WTC11 (cell line): ENCODE data around the gene ZNF3. TPM values are rescaled to one million over a fixed set of nuclear protein-coding genes. Genes with fewer than 3 reads are reported as not detected.

ENCODE experiments used
- ATAC-seq: fragments of 200-7000 bp; cut with Tn5 transposase; 2 replicates; pipeline ENCODE4 v1.10.0; 2021; ENCODE audit warnings: mild to moderate bottlenecking, moderate library complexity
- CTCF ChIA-PET: fragments of 300-600 bp; sonication (Branson Sonifier 250); formaldehyde crosslinking; loops from one replicate; lab custom pipeline; 2021; ENCODE audit warnings: antibody characterized with exemption; lab: Charles Lee
- POLR2A ChIA-PET: fragments of 350-600 bp; sonication (Branson Sonifier 250); formaldehyde crosslinking; loops from one replicate; lab custom pipeline; 2021; ENCODE audit warnings: antibody characterized with exemption; lab: Charles Lee
- DNase-seq: peaks from one replicate; pipeline ENCODE4 v3.0.0; 2021; ENCODE audit warnings: low spot score
- H3K27ac Mint-ChIP-seq: 2 replicates; pipeline ENCODE4 v1.8.0; 2021; ENCODE audit warnings: mixed read lengths
- H3K27me3 Mint-ChIP-seq: 2 replicates; pipeline ENCODE4 v1.8.0; 2021; ENCODE audit warnings: low read depth, mild to moderate bottlenecking, moderate library complexity, mixed read lengths
- H3K36me3 Mint-ChIP-seq: 2 replicates; pipeline ENCODE4 v1.8.0; 2021; ENCODE audit warnings: mixed read lengths
- H3K4me1 Mint-ChIP-seq: 2 replicates; pipeline ENCODE4 v1.8.0; 2022; ENCODE audit warnings: mixed read lengths
- H3K4me3 Mint-ChIP-seq: 2 replicates; pipeline ENCODE4 v1.8.0; 2021; ENCODE audit warnings: mild to moderate bottlenecking, moderate library complexity, mixed read lengths
- H3K9me3 Mint-ChIP-seq: 2 replicates; pipeline ENCODE4 v1.8.0; 2021; ENCODE audit warnings: mixed read lengths
- CTCF ChIP-seq: fragments of 200-600 bp; IDR thresholded peaks from 2 replicates; pipeline ENCODE4 v1.8.0; 2022; ENCODE audit warnings: antibody characterized with exemption
- ESRRA ChIP-seq: sonication (generic); formaldehyde crosslinking; IDR thresholded peaks from 2 replicates; pipeline ENCODE4 v1.8.1; 2022; ENCODE audit warnings: mild to moderate bottlenecking, missing genetic modification reagents, borderline replicate concordance
- ETV6 ChIP-seq: sonication (generic); formaldehyde crosslinking; IDR thresholded peaks from 2 replicates; pipeline ENCODE4 v1.8.1; 2022; ENCODE audit warnings: mild to moderate bottlenecking, missing genetic modification reagents
- GTF2I ChIP-seq: fragments of 250-450 bp; sonication (Bioruptor Pico); conservative IDR thresholded peaks from 2 replicates; pipeline ENCODE4 v1.4.0; 2021; ENCODE audit warnings: mild to moderate bottlenecking
- IRF1 ChIP-seq: sonication (generic); formaldehyde crosslinking; IDR thresholded peaks from 2 replicates; pipeline ENCODE4 v1.8.0; 2023; ENCODE audit warnings: missing genetic modification reagents
- JUN ChIP-seq: sonication (generic); formaldehyde crosslinking; IDR thresholded peaks from 2 replicates; pipeline ENCODE4 v1.8.0; 2023; ENCODE audit warnings: mild to moderate bottlenecking, missing genetic modification reagents
- NFATC4 ChIP-seq: fragments of 250-450 bp; sonication (Bioruptor Pico); IDR thresholded peaks from 2 replicates; pipeline ENCODE4 v1.9.0; 2021; ENCODE audit warnings: mild to moderate bottlenecking
- NFE2L1 ChIP-seq: sonication (generic); formaldehyde crosslinking; IDR thresholded peaks from 2 replicates; pipeline ENCODE4 v1.8.1; 2023; ENCODE audit warnings: missing genetic modification reagents
- NR1H2 ChIP-seq: sonication (generic); formaldehyde crosslinking; IDR thresholded peaks from 2 replicates; pipeline ENCODE4 v1.9.0; 2021; ENCODE audit warnings: mild to moderate bottlenecking, moderate library complexity, missing genetic modification reagents
- PREB ChIP-seq: sonication (generic); formaldehyde crosslinking; IDR thresholded peaks from 2 replicates; pipeline ENCODE4 v1.8.1; 2022; ENCODE audit warnings: mild to moderate bottlenecking, missing genetic modification reagents, moderate library complexity, borderline replicate concordance
- SMAD3 ChIP-seq: sonication (generic); formaldehyde crosslinking; IDR thresholded peaks from 2 replicates; pipeline ENCODE4 v1.8.0; 2022; ENCODE audit warnings: missing genetic modification reagents, mild to moderate bottlenecking, borderline replicate concordance
- TEAD1 ChIP-seq: sonication (generic); formaldehyde crosslinking; IDR thresholded peaks from 2 replicates; pipeline ENCODE4 v1.8.0; 2022; ENCODE audit warnings: mild to moderate bottlenecking, missing genetic modification reagents
- USF2 ChIP-seq: sonication (generic); formaldehyde crosslinking; IDR thresholded peaks from 2 replicates; pipeline ENCODE4 v1.8.1; 2023; ENCODE audit warnings: mild to moderate bottlenecking, missing genetic modification reagents, moderate library complexity
- ZNF423 ChIP-seq: fragments of 250-450 bp; sonication (Bioruptor Pico); IDR thresholded peaks from 2 replicates; pipeline ENCODE4 v2.1.2; 2022; ENCODE audit warnings: mild to moderate bottlenecking, moderate library complexity
- total RNA-seq: library from RNA; stranded (reverse); gene quantifications from 3 replicates; pipeline ENCODE4 v1.2.3, GENCODE V29; 2021
- TF ChIP-seq, protein P1 (sequence below): fragments of 250-450 bp; sonication (Bioruptor Pico); IDR thresholded peaks from 2 replicates; pipeline ENCODE4 v1.8.0; 2021; ENCODE audit warnings: mild to moderate bottlenecking
- TF ChIP-seq, protein P2 (sequence below): sonication (generic); formaldehyde crosslinking; IDR thresholded peaks from 2 replicates; pipeline ENCODE4 v1.8.1; 2022; ENCODE audit warnings: mild to moderate bottlenecking, moderate library complexity, missing genetic modification reagents

The ZNF3 gene
- total RNA-seq, 1 experiment from 2014 or later, result 48.3 TPM

DNA sequence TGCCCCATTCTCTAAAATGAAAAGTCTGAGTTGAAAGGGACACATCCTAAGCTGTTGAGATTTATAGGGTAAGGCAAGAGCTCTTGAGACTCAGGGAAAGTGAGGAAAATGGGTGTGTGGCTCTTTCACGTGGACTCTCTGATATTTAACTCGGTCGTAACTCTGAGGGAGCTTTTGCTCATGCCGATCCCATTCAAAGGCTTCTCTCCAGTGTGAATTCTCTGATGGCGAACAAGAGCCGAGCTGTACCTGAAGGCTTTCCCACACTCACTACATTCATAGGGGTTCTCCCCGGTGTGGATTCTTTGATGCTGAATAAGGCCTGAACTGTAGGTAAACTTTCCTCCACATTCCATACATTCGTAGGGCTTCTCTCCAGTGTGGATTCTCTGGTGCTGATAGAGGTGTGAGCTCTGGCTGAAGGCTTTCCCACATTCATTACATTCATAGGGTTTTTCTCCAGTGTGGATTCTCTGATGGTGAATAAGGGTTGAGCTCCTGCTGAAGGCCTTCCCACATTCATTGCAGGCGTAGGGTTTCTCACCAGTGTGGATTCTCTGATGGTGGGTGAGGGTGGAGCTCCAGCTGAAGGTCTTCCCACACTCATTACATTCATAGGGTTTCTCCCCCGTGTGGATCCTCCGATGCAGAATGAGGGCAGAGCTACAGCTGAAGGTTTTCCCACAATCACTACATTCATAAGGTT is 10.4 kb downstream of the ZNF3 start:
- DNase-seq, result no peak
- peak; percentile 36 for TF ChIP-seq GTF2I (CRISPR knock-in tag)
- no peak for TF ChIP-seq CTCF
- TF ChIP-seq, all 79 proteins: peak for 1
- H3K27me3 Mint-ChIP-seq, result peaks cover 13% of the 10 kb centered on the region
- H3K36me3 Mint-ChIP-seq, result peaks cover 75% of the 10 kb centered on the region
- no peak overlapping the region for H3K4me3 Mint-ChIP-seq
- no peak for ATAC-seq
- no peaks in the 10 kb centered on the region for H3K4me1 Mint-ChIP-seq
- H3K27ac Mint-ChIP-seq, result no peak overlapping the region
- ChIA-PET POLR2A (interaction anchor here (0.7 to 1.2 kb wide), 2 partner anchors 29 to 78 kb away, joined by 3 read pairs; partner anchors contain the start of gene LAMTOR4), CTCF (interaction anchor here (0.7 to 1.2 kb wide), 2 partner anchors 11 to 61 kb away, joined by 3 to 5 read pairs; no protein-coding TSS in a partner anchor)
- H3K9me3 Mint-ChIP-seq, result peaks cover 51% of the 10 kb centered on the region

- H3K27ac Mint-ChIP-seq, result no peak overlapping the region
- H3K27me3 Mint-ChIP-seq, result peaks cover 13% of the 10 kb centered on the region
- CTCF ChIA-PET, result interaction anchor here (0.7 kb wide), 1 partner anchor 13 kb away, joined by 4 read pairs; no protein-coding TSS in a partner anchor
- peaks cover 71% of the 10 kb centered on the region for H3K36me3 Mint-ChIP-seq
- H3K4me1 Mint-ChIP-seq, result no peaks in the 10 kb centered on the region
- no peak for ATAC-seq
- H3K9me3 Mint-ChIP-seq, result peaks cover 39% of the 10 kb centered on the region
- no peak for TF ChIP-seq NR1H2 (CRISPR knock-in tag)
- TF ChIP-seq ESRRA (CRISPR knock-in tag), result no peak
- TF ChIP-seq IRF1, result no peak
- TF ChIP-seq SMAD3 (CRISPR knock-in tag), result no peak
- no peak for TF ChIP-seq NFE2L1 (CRISPR knock-in tag)
- TF ChIP-seq, protein P1, sequence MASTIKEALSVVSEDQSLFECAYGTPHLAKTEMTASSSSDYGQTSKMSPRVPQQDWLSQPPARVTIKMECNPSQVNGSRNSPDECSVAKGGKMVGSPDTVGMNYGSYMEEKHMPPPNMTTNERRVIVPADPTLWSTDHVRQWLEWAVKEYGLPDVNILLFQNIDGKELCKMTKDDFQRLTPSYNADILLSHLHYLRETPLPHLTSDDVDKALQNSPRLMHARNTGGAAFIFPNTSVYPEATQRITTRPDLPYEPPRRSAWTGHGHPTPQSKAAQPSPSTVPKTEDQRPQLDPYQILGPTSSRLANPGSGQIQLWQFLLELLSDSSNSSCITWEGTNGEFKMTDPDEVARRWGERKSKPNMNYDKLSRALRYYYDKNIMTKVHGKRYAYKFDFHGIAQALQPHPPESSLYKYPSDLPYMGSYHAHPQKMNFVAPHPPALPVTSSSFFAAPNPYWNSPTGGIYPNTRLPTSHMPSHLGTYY (CRISPR knock-in tag), result no peak
- TF ChIP-seq PREB (CRISPR knock-in tag), result no peak
- no peak for TF ChIP-seq USF2
- no peak for TF ChIP-seq JUN (CRISPR knock-in tag)
- TF ChIP-seq TEAD1 (CRISPR knock-in tag), result no peak
- TF ChIP-seq, protein P2, sequence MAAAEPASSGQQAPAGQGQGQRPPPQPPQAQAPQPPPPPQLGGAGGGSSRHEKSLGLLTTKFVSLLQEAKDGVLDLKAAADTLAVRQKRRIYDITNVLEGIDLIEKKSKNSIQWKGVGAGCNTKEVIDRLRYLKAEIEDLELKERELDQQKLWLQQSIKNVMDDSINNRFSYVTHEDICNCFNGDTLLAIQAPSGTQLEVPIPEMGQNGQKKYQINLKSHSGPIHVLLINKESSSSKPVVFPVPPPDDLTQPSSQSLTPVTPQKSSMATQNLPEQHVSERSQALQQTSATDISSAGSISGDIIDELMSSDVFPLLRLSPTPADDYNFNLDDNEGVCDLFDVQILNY, result no peak
- no peak for TF ChIP-seq NFATC4 (CRISPR knock-in tag)
- TF ChIP-seq ETV6 (CRISPR knock-in tag), result no peak
- TF ChIP-seq ZNF423 (CRISPR knock-in tag), result no peak
- DNase-seq, result no peak
- POLR2A ChIA-PET, result interaction anchor here (0.7 kb wide), 1 partner anchor 853 kb away, joined by 5 read pairs; no protein-coding TSS in a partner anchor
- H3K4me3 Mint-ChIP-seq, result no peak overlapping the region
Observed at GRCh38 chr7:100069991-100070390, 11.5 kb downstream of the ZNF3 start.
